IMR-90 (cell line): ENCODE results near the gene BHLHA15. TPM values are rescaled to one million over a fixed set of nuclear protein-coding genes. Genes with fewer than 3 reads are reported as not detected.

ENCODE experiments used
- ATAC-seq: fragments of 200-7000 bp; cut with Tn5 transposase; 2 replicates; pipeline ENCODE4 v1.9.1; 2020; ENCODE audit warnings: low read depth, mild to moderate bottlenecking, moderate library complexity
- BruUV-seq: library from RNA; stranded (reverse); fragments of 400-500 nt; replicated peaks from 2 replicates; lab custom pipeline; 2021; lab: Mats Ljungman, UMichigan
- CTCF ChIA-PET: fragments of 300-600 bp; formaldehyde crosslinking; extraction: SDS; loops from one replicate; lab custom pipeline; 2021; ENCODE audit warnings: antibody characterized with exemption; lab: Yijun Ruan, JAX
- POLR2A ChIA-PET: fragments of 300-600 bp; sonication (Branson Sonifier 250); formaldehyde crosslinking; loops from one replicate; lab custom pipeline; 2022; ENCODE audit warnings: antibody characterized with exemption; ENCODE audit not compliant: unreplicated experiment; lab: Charles Lee
- DNase-seq: peaks from one replicate; pipeline ENCODE4 v3.0.0; 2013
- H2AFZ ChIP-seq: replicated peaks from 2 replicates; pipeline ENCODE3; 2013; ENCODE audit warnings: low read length, mild to moderate bottlenecking; ENCODE audit not compliant: poor library complexity
- H2AK5ac ChIP-seq: 2 replicates; pipeline ENCODE4 v1.6.1; 2013; ENCODE audit warnings: low read depth, low read length, inconsistent platforms
- H2AK9ac ChIP-seq: replicated peaks from 2 replicates; pipeline ENCODE3; 2013; ENCODE audit warnings: mild to moderate bottlenecking, low read depth, low read length, moderate library complexity; ENCODE audit not compliant: poor library complexity
- H2BK120ac ChIP-seq: 2 replicates; pipeline ENCODE4 v1.6.1; 2013; ENCODE audit warnings: low read depth, low read length, inconsistent platforms
- H2BK15ac ChIP-seq: 3 replicates; pipeline ENCODE4 v1.6.1; 2013; ENCODE audit warnings: low read depth, low read length, inconsistent platforms
- H2BK20ac ChIP-seq: 2 replicates; pipeline ENCODE4 v1.6.1; 2013; ENCODE audit warnings: low read depth, mild to moderate bottlenecking, inconsistent platforms, low read length, moderate library complexity
- H2BK5ac ChIP-seq: 2 replicates; pipeline ENCODE4 v1.6.1; 2013; ENCODE audit warnings: mild to moderate bottlenecking, low read depth, low read length, inconsistent platforms; ENCODE audit not compliant: poor library complexity, severe bottlenecking
- H3K14ac ChIP-seq: replicated peaks from 2 replicates; pipeline ENCODE4 v1.6.1; 2013; ENCODE audit warnings: low read depth, low read length, inconsistent platforms
- H3K18ac ChIP-seq: 2 replicates; pipeline ENCODE4 v1.6.1; 2013; ENCODE audit warnings: low read depth, low read length, control low read depth
- H3K23ac ChIP-seq: 2 replicates; pipeline ENCODE4 v1.6.1; 2013; ENCODE audit warnings: low read depth, low read length, inconsistent platforms
- H3K27ac ChIP-seq: 2 replicates; pipeline ENCODE4 v1.5.1; 2013; ENCODE audit warnings: mild to moderate bottlenecking, control low read depth, low read length; ENCODE audit not compliant: insufficient read depth
- H3K27me3 ChIP-seq: 2 replicates; pipeline ENCODE4 v1.6.1; 2013; ENCODE audit warnings: low read length; ENCODE audit not compliant: control insufficient read depth, insufficient read depth
- H3K36me3 ChIP-seq: 2 replicates; pipeline ENCODE4 v1.6.1; 2013; ENCODE audit warnings: low read length, mixed read lengths; ENCODE audit not compliant: control insufficient read depth, insufficient read depth
- H3K4ac ChIP-seq: 2 replicates; pipeline ENCODE4 v1.6.1; 2013; ENCODE audit warnings: low read depth, low read length, inconsistent platforms
- H3K4me1 ChIP-seq: 2 replicates; pipeline ENCODE4 v1.6.1; 2013; ENCODE audit warnings: low read length, mixed read lengths; ENCODE audit not compliant: control insufficient read depth, insufficient read depth
- H3K4me2 ChIP-seq: 2 replicates; pipeline ENCODE4 v1.6.1; 2013; ENCODE audit warnings: low read depth, mild to moderate bottlenecking, control low read depth, low read length, moderate library complexity
- H3K4me3 ChIP-seq: 2 replicates; pipeline ENCODE4 v1.5.1; 2013; ENCODE audit warnings: low read depth, mild to moderate bottlenecking, control low read depth, low read length, moderate library complexity; ENCODE audit not compliant: insufficient read depth
- H3K56ac ChIP-seq: 2 replicates; pipeline ENCODE4 v1.6.1; 2013; ENCODE audit warnings: low read length, inconsistent platforms; ENCODE audit not compliant: insufficient read depth; ENCODE audit errors: extremely low read depth
- H3K79me1 ChIP-seq, 2 experiments: 2 replicates each; pipeline ENCODE4 v1.6.1; 2013; ENCODE audit warnings: low read length in 2 of 2, inconsistent platforms in 1 of 2, low read depth in 1 of 2
- H3K9ac ChIP-seq: 2 replicates; pipeline ENCODE4 v1.6.1; 2013; ENCODE audit warnings: low read depth, low read length, control low read depth
- H3K9me1 ChIP-seq: 2 replicates; pipeline ENCODE4 v1.6.1; 2013; ENCODE audit warnings: low read length, inconsistent platforms; ENCODE audit not compliant: insufficient read depth
- H3K9me3 ChIP-seq: 2 replicates; pipeline ENCODE4 v1.6.1; 2013; ENCODE audit warnings: low read length; ENCODE audit not compliant: control insufficient read depth, insufficient read depth
- H4K20me1 ChIP-seq: 2 replicates; pipeline ENCODE4 v1.6.1; 2013; ENCODE audit warnings: low read length, inconsistent platforms; ENCODE audit not compliant: insufficient read depth
- H4K5ac ChIP-seq: 2 replicates; pipeline ENCODE4 v1.6.1; 2013; ENCODE audit warnings: mild to moderate bottlenecking, low read depth, low read length, control low read depth
- H4K8ac ChIP-seq, 2 experiments: 2 replicates each; pipeline ENCODE4 v1.6.1; 2013; ENCODE audit warnings: low read depth in 2 of 2, low read length in 2 of 2, control low read depth in 1 of 2, inconsistent platforms in 1 of 2
- H4K91ac ChIP-seq: 2 replicates; pipeline ENCODE4 v1.6.1; 2013; ENCODE audit warnings: low read depth, low read length, inconsistent platforms; ENCODE audit not compliant: insufficient read depth
- BHLHE40 ChIP-seq: fragments of 150-350 bp; IDR thresholded peaks from 2 replicates; pipeline ENCODE4 v1.6.1; 2016; ENCODE audit warnings: mild to moderate bottlenecking, low read depth, low read length
- CEBPB ChIP-seq: IDR thresholded peaks from 2 replicates; pipeline ENCODE4 v1.6.1; 2012; ENCODE audit warnings: low read depth, low read length, improper control_type of control experiment
- CHD1 ChIP-seq: IDR thresholded peaks from 2 replicates; pipeline ENCODE4 v1.6.1; 2012; ENCODE audit warnings: low read depth, low read length, improper control_type of control experiment
- FOS ChIP-seq: fragments of 150-350 bp; IDR thresholded peaks from 2 replicates; pipeline ENCODE4 v1.6.1; 2016; ENCODE audit warnings: low read depth, low read length
- MXI1 ChIP-seq: IDR thresholded peaks from 2 replicates; pipeline ENCODE4 v1.6.1; 2012; ENCODE audit warnings: low read depth, mild to moderate bottlenecking, low read length, moderate library complexity, borderline replicate concordance
- NFE2L2 ChIP-seq: fragments of 150-350 bp; IDR thresholded peaks from 2 replicates; pipeline ENCODE4 v1.6.1; 2016; ENCODE audit warnings: low read depth, mild to moderate bottlenecking, low read length
- POLR2A ChIP-seq: IDR thresholded peaks from 2 replicates; pipeline ENCODE4 v1.6.1; 2012; ENCODE audit warnings: mild to moderate bottlenecking, low read depth, low read length
- RAD21 ChIP-seq: IDR thresholded peaks from 2 replicates; pipeline ENCODE4 v1.6.1; 2012; ENCODE audit warnings: low read length, improper control_type of control experiment
- RCOR1 ChIP-seq: IDR thresholded peaks from 2 replicates; pipeline ENCODE4 v1.6.1; 2012; ENCODE audit warnings: mild to moderate bottlenecking, low read length, improper control_type of control experiment; ENCODE audit not compliant: insufficient replicate concordance
- RFX5 ChIP-seq: IDR thresholded peaks from 2 replicates; pipeline ENCODE4 v1.8.0; 2012; ENCODE audit warnings: low read depth, mild to moderate bottlenecking, low read length, moderate library complexity
- SMC3 ChIP-seq: fragments of 150-350 bp; IDR thresholded peaks from 2 replicates; pipeline ENCODE4 v1.6.1; 2016; ENCODE audit warnings: low read depth, mild to moderate bottlenecking, antibody characterized with exemption, low read length, moderate library complexity
- WGBS, 2 experiments: methylation state at CpG; one replicate each; pipeline versions ENCODE4 v1.1.5 to v1.1.7; 2013; ENCODE audit warnings: missing lambda C conversion rate in 2 of 2; ENCODE audit not compliant: insufficient read length in 1 of 2; ENCODE audit errors: extremely low coverage in 2 of 2; 5-methylcytosine and 5-hydroxymethylcytosine counted together
- dilution Hi-C: fragments of 300-500 bp; cut with HindIII; formaldehyde crosslinking; loops from one replicate; pipeline ENCODE4 v1.14.3; 2018; ENCODE audit warnings: low sequenced_read_pairs; ENCODE audit not compliant: unreplicated experiment
- in situ Hi-C: fragments of 300-500 bp; cut with MboI; formaldehyde crosslinking; loops from 3 replicates; pipeline ENCODE4 v1.14.3; 2019; ENCODE audit warnings: low sequenced_read_pairs, inconsistent platforms, mixed read lengths
- intact Hi-C: fragments of 100-400 bp; cut with micrococcal nuclease; formaldehyde crosslinking; loops from 2 replicates; pipeline ENCODE4 v1.10.0; 2022
- polyA plus RNA-seq, 3 experiments: library from polyadenylated mRNA; depleted of rRNA; stranded (reverse); fragments of >200 nt; gene quantifications; 2 replicates each; pipeline ENCODE4 v1.2.3, GENCODE V29; 2012; ENCODE audit warnings: low replicate concordance in 1 of 3
- total RNA-seq: library from RNA; depleted of rRNA; stranded (reverse); fragments of >200 nt; gene quantifications from 2 replicates; pipeline ENCODE4 v1.2.3, GENCODE V29; 2012
- TF ChIP-seq, protein P1 (sequence below): fragments of 150-350 bp; IDR thresholded peaks from 2 replicates; pipeline ENCODE4 v1.6.1; 2016; ENCODE audit warnings: low read depth, mild to moderate bottlenecking, low read length, moderate library complexity, borderline replicate concordance
- TF ChIP-seq, protein P2 (sequence below): conservative IDR thresholded peaks from 2 replicates; pipeline ENCODE4 v1.5.1; 2012; ENCODE audit warnings: mild to moderate bottlenecking, low read depth, low read length, improper control_type of control experiment
- TF ChIP-seq, protein P3 (sequence below): fragments of 150-350 bp; IDR thresholded peaks from 2 replicates; pipeline ENCODE4 v1.6.1; 2017; ENCODE audit warnings: mild to moderate bottlenecking, antibody characterized with exemption, low read length, low read depth

Gene BHLHA15
- total and polyA plus RNA-seq, 2 of the 4 experiments (the other 2 are of a cell fraction), result not detected

DNA sequence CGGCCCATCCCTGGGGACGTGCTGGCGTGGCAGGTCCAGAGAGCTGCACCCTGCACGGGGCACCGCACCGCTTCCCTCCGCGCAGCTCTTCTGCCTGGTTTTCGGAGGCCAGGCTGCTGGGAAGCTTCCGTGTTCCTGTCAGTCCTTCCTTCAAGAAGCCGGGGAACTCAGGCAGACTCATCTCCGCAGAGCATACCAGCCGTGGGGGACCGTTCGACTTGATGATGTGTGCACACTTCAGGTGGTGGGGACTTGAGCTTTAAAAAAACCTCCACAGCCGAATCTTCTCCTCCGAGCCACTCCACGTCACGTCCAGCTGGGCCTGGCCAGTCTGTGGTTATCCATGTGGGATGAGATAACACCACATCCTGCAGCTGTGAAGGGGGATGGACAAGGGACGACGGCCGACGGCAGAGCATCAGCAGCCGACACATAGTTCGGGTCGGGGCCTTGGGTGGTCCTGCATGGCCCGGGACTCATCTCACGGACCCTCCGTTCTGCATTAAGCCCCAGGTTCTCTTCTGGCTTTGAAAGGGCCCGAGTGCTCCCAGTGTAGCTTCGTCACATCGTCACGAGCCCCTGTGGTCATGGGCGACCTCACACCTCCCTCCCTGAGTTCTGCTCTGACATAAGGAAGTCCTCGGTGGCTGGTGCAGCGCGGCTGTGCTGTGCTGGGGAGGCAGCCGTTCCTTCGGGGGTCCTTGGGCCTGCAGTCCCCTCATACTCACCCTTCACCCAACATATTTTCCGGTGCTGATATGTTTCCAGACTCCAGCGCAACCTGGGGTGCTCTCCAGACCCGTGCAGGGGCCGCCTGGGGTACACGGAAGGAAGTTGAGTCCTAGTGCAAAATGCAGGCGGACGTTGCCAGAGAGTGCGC, 4.5 kb upstream of the BHLHA15 start:
- H3K4ac ChIP-seq, result no peak overlapping the region
- H3K36me3 ChIP-seq, result peaks cover 16% of the 10 kb centered on the region
- BruUV-seq, result no TSS peak
- intact Hi-C loops (no loop called here), in situ Hi-C loops (no loop called here), dilution Hi-C loops (no loop called here)
- TF ChIP-seq SMC3 (no peak), CHD1 (no peak), CEBPB (no peak), NFE2L2 (no peak), RCOR1 (no peak), POLR2A (no peak), MXI1 (no peak), FOS (no peak), BHLHE40 (no peak), RFX5 (no peak), RAD21 (no peak)
- TF ChIP-seq, protein P1, sequence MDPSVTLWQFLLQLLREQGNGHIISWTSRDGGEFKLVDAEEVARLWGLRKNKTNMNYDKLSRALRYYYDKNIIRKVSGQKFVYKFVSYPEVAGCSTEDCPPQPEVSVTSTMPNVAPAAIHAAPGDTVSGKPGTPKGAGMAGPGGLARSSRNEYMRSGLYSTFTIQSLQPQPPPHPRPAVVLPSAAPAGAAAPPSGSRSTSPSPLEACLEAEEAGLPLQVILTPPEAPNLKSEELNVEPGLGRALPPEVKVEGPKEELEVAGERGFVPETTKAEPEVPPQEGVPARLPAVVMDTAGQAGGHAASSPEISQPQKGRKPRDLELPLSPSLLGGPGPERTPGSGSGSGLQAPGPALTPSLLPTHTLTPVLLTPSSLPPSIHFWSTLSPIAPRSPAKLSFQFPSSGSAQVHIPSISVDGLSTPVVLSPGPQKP, result no peak
- TF ChIP-seq, protein P2, sequence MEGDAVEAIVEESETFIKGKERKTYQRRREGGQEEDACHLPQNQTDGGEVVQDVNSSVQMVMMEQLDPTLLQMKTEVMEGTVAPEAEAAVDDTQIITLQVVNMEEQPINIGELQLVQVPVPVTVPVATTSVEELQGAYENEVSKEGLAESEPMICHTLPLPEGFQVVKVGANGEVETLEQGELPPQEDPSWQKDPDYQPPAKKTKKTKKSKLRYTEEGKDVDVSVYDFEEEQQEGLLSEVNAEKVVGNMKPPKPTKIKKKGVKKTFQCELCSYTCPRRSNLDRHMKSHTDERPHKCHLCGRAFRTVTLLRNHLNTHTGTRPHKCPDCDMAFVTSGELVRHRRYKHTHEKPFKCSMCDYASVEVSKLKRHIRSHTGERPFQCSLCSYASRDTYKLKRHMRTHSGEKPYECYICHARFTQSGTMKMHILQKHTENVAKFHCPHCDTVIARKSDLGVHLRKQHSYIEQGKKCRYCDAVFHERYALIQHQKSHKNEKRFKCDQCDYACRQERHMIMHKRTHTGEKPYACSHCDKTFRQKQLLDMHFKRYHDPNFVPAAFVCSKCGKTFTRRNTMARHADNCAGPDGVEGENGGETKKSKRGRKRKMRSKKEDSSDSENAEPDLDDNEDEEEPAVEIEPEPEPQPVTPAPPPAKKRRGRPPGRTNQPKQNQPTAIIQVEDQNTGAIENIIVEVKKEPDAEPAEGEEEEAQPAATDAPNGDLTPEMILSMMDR, result no peak
- TF ChIP-seq, protein P3, sequence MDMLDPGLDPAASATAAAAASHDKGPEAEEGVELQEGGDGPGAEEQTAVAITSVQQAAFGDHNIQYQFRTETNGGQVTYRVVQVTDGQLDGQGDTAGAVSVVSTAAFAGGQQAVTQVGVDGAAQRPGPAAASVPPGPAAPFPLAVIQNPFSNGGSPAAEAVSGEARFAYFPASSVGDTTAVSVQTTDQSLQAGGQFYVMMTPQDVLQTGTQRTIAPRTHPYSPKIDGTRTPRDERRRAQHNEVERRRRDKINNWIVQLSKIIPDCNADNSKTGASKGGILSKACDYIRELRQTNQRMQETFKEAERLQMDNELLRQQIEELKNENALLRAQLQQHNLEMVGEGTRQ, result no peak
- WGBS, 2 experiments, result 96% methylated on average over 12 of the region's 47 CpGs; no CpG with 5 or more reads in 1 of the 2 experiments
- no peak overlapping the region for H4K5ac ChIP-seq
- no peak overlapping the region for H2BK5ac ChIP-seq
- no peaks in the 10 kb centered on the region; the same call in 1 of the 2 replicates for H3K9me1 ChIP-seq
- H2BK20ac ChIP-seq, result no peak overlapping the region
- H3K18ac ChIP-seq, result no peak overlapping the region
- H3K4me1 ChIP-seq, result no peaks in the 10 kb centered on the region
- no peak overlapping the region for H3K56ac ChIP-seq
- no peak overlapping the region for H4K8ac ChIP-seq
- H3K9me3 ChIP-seq, result no peaks in the 10 kb centered on the region
- H3K23ac ChIP-seq, result no peak overlapping the region
- no peak overlapping the region for H2AFZ ChIP-seq
- no peak overlapping the region for H3K4me3 ChIP-seq
- ATAC-seq, result no peak
- H3K79me1 ChIP-seq, result no peaks in the 10 kb centered on the region; a peak in 2 of 4 replicates
- no peaks in the 10 kb centered on the region for H3K27me3 ChIP-seq
- POLR2A ChIA-PET, result no interaction called here
- no peak overlapping the region for H3K27ac ChIP-seq
- H3K4me2 ChIP-seq, result no peak overlapping the region
- no peak overlapping the region for H2BK15ac ChIP-seq
- no peak overlapping the region for H2BK120ac ChIP-seq
- CTCF ChIA-PET, result no interaction called here
- H2AK5ac ChIP-seq, result no peak overlapping the region
- H4K20me1 ChIP-seq, result no peaks in the 10 kb centered on the region
- no peak for DNase-seq
- H2AK9ac ChIP-seq, result no peak overlapping the region
- no peak overlapping the region for H4K91ac ChIP-seq
- H3K9ac ChIP-seq, result no peak overlapping the region
- no peak overlapping the region for H3K14ac ChIP-seq
